Thyroid gland (tissue), 4 donors: ENCODE data around the gene NUDT3. TPM values are rescaled to one million over a fixed set of nuclear protein-coding genes. Genes with fewer than 3 reads are reported as not detected.

ENCODE experiments used
- DNase-seq, 2 donors: peaks; one replicate each; pipeline ENCODE4 v3.0.0-alpha.2; 2019
- H3K27ac ChIP-seq, 3 donors: fragments of 200-600 bp; sonication (generic); 1 replicate in 2 of 3; 2 replicates in 1 of 3; pipeline ENCODE4 v1.5.1; 2016 to 2019; ENCODE audit warnings: mild to moderate bottlenecking in 1 of 3, moderate library complexity in 1 of 3
- H3K27me3 ChIP-seq: fragments of 200-600 bp; sonication (generic); one replicate; pipeline ENCODE4 v1.5.1; 2019
- H3K36me3 ChIP-seq, 2 donors: fragments of 200-600 bp; sonication (generic); one replicate each; pipeline ENCODE4 v1.5.1; 2016 to 2019
- H3K4me1 ChIP-seq, 2 donors: fragments of 200-600 bp; sonication (generic); one replicate each; pipeline ENCODE4 v1.5.1; 2017 to 2019
- H3K4me3 ChIP-seq, 3 donors: fragments of 200-600 bp; sonication (generic); replicated peaks in 1 of 3; 1 replicate in 2 of 3; 2 replicates in 1 of 3; pipeline ENCODE4 v1.5.1; 2016; ENCODE audit warnings: mild to moderate bottlenecking in 1 of 3
- H3K9me3 ChIP-seq: fragments of 200-600 bp; sonication (generic); one replicate; pipeline ENCODE4 v1.5.1; 2017
- POLR2A ChIP-seq, 2 donors: fragments of 450-650 bp; IDR thresholded peaks; one replicate each; pipeline ENCODE4 v1.6.1; 2017; ENCODE audit warnings: antibody characterized with exemption in 2 of 2, mild to moderate bottlenecking in 2 of 2, moderate library complexity in 1 of 2
- WGBS, 2 donors: methylation state at CpG; one replicate each; pipeline ENCODE4 v1.1.5; 2017; 5-methylcytosine and 5-hydroxymethylcytosine counted together
- intact Hi-C: fragments of 100-400 bp; cut with DNase I; formaldehyde crosslinking; loops from one replicate; pipeline ENCODE4 v1.15.1; 2023
- total RNA-seq, 4 donors: library from RNA; depleted of rRNA; stranded (reverse); fragments of >200 nt; gene quantifications; one replicate each; pipeline ENCODE4 v1.2.3, GENCODE V29; 2016
- TF ChIP-seq, protein P1 (sequence below), 6 experiments: fragments of 200-600 bp in 3 of 6; fragments of 450-650 bp in 3 of 6; sonication (generic) in 3 of 6; IDR thresholded peaks; one replicate each; pipeline ENCODE4 v1.5.1; 2016 to 2019; ENCODE audit warnings: antibody characterized with exemption in 6 of 6, mild to moderate bottlenecking in 2 of 6, inconsistent platforms in 1 of 6, moderate library complexity in 1 of 6

The NUDT3 gene
- total RNA-seq, 4 donors from 2014 or later = 68.1 to 98.9 (median 75.5) TPM

DNA sequence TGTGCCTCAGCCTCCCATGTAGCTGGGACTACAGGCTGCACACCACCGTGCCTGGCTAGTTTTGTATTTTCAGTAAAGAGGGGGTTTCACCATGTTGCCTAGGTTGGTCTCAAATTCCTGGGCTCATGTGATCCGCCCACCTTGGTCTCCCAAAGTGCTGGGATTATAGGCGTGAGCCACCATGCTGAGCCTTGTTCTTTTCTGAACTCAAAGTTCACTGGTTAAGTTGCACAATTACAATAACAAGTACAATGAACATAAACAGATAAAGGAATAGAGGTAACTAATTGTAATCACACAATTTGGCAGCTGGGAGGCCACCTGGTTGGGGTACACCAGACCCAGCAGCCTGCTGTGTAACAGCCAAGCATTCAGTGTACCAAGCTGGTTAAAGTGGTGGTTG, 6.7 kb downstream of the NUDT3 start:
- no peak for TF ChIP-seq POLR2A (IDR thresholded peaks at IDR 0.05)
- TF ChIP-seq, protein P1, sequence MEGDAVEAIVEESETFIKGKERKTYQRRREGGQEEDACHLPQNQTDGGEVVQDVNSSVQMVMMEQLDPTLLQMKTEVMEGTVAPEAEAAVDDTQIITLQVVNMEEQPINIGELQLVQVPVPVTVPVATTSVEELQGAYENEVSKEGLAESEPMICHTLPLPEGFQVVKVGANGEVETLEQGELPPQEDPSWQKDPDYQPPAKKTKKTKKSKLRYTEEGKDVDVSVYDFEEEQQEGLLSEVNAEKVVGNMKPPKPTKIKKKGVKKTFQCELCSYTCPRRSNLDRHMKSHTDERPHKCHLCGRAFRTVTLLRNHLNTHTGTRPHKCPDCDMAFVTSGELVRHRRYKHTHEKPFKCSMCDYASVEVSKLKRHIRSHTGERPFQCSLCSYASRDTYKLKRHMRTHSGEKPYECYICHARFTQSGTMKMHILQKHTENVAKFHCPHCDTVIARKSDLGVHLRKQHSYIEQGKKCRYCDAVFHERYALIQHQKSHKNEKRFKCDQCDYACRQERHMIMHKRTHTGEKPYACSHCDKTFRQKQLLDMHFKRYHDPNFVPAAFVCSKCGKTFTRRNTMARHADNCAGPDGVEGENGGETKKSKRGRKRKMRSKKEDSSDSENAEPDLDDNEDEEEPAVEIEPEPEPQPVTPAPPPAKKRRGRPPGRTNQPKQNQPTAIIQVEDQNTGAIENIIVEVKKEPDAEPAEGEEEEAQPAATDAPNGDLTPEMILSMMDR (IDR thresholded peaks at IDR 0.05) = no peak
- Histone ChIP-seq H3K4me1 (peaks cover 44 to 65% of the 10 kb centered on the region in 2 donors), H3K9me3 (no peaks in the 10 kb centered on the region), H3K27me3 (no peaks in the 10 kb centered on the region), H3K36me3 (no peaks in the 10 kb centered on the region), H3K27ac (peak overlapping the region; percentile 7 to 97 (median 42)), H3K4me3 (no peak overlapping the region)
- WGBS, 2 donors = 82 to 85% methylated on average over 3 of the region's 3 CpGs
- intact Hi-C loops = no loop called here
- DNase-seq = peak in 1 of 2 donors; percentile 7

DNA sequence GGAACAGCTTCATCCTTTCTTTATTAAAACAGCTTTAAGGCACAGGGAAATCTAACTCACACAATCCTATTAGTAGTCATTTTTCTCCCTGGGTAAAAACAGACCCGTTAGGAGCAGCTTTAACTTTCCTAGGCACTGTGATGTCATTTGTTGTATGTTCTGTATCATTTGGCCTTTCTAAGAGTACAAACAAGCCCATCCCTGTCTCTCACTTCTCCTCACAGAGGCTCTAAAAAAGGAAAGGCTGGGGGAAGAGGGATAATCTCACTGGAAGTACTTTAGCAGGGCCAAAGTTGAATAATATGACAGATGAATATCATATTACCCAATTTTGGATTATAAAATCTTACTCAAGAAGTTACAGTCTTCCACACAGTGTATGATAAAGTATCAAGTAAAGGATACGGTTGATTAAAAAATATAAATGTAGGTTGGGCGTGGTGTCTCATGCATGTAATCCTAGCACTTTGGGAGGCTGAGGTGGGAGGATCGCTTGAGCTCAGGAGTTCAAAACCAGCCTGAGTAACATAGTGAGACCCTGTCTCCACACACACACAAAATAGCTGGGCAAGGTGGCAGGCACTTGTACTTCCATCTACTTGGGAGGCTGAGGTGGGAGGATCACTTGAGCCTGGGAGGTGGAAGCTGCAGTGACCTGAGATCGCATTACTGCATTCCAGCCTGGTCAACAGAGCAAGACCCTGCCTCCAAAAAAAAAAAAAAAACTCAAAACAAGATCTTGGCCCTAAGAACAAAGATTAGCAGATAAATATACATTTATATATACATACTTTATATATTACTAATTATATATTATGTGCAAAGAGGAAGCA, 7.9 kb downstream of the NUDT3 start:
- Histone ChIP-seq H3K27me3 (no peaks in the 10 kb centered on the region), H3K27ac (peak overlapping the region; percentile 71 to 97 (median 85)), H3K4me3 (no peak overlapping the region), H3K36me3 (no peaks in the 10 kb centered on the region), H3K9me3 (no peaks in the 10 kb centered on the region), H3K4me1 (peaks cover 40 to 61% of the 10 kb centered on the region in 2 donors)
- WGBS, 2 donors = 69 to 70% methylated on average over 5 of the region's 5 CpGs
- DNase-seq = peak in 1 of 2 donors; percentile 9
- TF ChIP-seq POLR2A (IDR thresholded peaks at IDR 0.05) = no peak
- TF ChIP-seq, protein P1 (IDR thresholded peaks at IDR 0.05) = no peak
- intact Hi-C loops = no loop called here

DNA sequence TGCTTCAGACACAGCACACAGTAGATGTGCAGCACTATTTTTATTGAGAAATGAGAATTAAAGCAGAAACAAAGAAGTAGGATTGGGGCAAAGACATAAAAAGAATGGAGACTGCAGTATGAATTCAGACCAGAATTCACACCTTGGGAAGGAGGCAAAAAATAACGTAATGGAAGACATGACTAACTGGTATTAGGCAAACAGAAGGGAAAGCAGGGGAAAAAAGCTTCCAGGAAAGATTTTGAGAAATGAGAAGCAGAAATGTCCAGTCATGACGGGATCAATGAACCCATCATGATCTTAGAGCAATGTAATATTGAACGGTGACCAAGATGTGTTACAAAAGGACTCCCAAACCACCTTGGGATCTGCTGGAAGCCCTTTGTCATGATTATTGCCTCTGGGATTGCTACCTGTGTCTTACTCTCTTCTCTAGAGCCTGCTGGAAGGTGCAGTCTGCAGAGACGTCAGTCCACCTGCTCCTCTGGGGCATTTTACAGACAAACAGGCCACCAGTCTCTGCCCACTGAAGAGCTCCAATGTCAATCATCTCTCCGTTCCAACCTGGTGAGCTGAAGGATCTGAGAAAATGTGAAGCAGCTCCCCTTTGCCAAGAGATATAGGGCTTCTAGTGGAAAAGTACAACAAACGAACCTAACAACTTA, 8.7 kb downstream of the NUDT3 start:
- WGBS, 2 donors = 42 to 43% methylated on average over 6 of the region's 6 CpGs
- DNase-seq = peak; percentile 71 to 75
- Histone ChIP-seq H3K4me3 (no peak overlapping the region), H3K9me3 (no peaks in the 10 kb centered on the region), H3K36me3 (no peaks in the 10 kb centered on the region), H3K4me1 (peaks cover 40 to 61% of the 10 kb centered on the region in 2 donors), H3K27me3 (no peaks in the 10 kb centered on the region), H3K27ac (peak overlapping the region; percentile 71 to 97 (median 85))
- intact Hi-C loops = no loop called here
- peak in 1 of 2 donors; percentile 59 for TF ChIP-seq POLR2A (IDR thresholded peaks at IDR 0.05)
- TF ChIP-seq, protein P1 (IDR thresholded peaks at IDR 0.05) = no peak

DNA sequence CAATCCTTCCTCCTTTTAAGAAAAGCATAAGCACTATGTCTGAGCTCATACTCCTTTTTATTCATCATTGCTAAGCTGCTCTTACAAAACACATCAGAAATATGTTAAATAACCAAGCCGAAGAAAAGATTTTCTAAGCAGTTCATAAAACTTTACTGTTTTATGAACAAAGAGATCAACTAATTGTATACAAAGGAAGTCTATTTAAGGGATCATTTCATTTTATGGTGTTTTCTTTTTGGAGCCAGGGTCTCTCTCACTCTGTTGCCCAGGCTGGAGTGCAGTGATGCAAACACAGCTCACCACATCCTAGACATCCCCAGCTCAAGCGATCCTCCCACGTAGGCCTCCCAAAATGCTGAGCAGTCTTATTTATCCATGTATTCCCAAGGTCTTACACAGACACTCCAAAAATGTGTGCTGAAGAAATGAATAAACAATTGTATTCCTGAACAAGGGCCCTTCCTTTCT, 9.3 kb downstream of the NUDT3 start:
- H3K4me3 ChIP-seq = no peak overlapping the region
- no peak for DNase-seq
- 54 to 63% methylated on average over 3 of the region's 3 CpGs for WGBS, 2 donors
- intact Hi-C loops = no loop called here
- H3K27ac ChIP-seq = peak overlapping the region; percentile 71 to 97 (median 85)
- H3K4me1 ChIP-seq = peaks cover 40 to 64% of the 10 kb centered on the region in 2 donors
- no peaks in the 10 kb centered on the region for H3K9me3 ChIP-seq
- TF ChIP-seq, protein P1 (IDR thresholded peaks at IDR 0.05) = no peak
- no peak for TF ChIP-seq POLR2A (IDR thresholded peaks at IDR 0.05)
- no peaks in the 10 kb centered on the region for H3K36me3 ChIP-seq
- no peaks in the 10 kb centered on the region for H3K27me3 ChIP-seq
